Stimulated activated CD8-positive, alpha-beta memory T cell treated with anti-CD3 and anti-CD28 coated beads, Interleukin-4, amount 100 ng/mL, for 4 hours (primary cell): Measurements from ENCODE around the gene PHRF1.
A peak's percentile ranks its signal among the peaks of the same experiment; 100 is the strongest.

Source experiments
- DNase-seq, 2 donors: peaks; one replicate each; pipeline ENCODE4 v3.0.0-alpha.2; 2020; ENCODE audit warnings: low read depth in 2 of 2, low spot score in 1 of 2

PHRF1 gene, protein sequence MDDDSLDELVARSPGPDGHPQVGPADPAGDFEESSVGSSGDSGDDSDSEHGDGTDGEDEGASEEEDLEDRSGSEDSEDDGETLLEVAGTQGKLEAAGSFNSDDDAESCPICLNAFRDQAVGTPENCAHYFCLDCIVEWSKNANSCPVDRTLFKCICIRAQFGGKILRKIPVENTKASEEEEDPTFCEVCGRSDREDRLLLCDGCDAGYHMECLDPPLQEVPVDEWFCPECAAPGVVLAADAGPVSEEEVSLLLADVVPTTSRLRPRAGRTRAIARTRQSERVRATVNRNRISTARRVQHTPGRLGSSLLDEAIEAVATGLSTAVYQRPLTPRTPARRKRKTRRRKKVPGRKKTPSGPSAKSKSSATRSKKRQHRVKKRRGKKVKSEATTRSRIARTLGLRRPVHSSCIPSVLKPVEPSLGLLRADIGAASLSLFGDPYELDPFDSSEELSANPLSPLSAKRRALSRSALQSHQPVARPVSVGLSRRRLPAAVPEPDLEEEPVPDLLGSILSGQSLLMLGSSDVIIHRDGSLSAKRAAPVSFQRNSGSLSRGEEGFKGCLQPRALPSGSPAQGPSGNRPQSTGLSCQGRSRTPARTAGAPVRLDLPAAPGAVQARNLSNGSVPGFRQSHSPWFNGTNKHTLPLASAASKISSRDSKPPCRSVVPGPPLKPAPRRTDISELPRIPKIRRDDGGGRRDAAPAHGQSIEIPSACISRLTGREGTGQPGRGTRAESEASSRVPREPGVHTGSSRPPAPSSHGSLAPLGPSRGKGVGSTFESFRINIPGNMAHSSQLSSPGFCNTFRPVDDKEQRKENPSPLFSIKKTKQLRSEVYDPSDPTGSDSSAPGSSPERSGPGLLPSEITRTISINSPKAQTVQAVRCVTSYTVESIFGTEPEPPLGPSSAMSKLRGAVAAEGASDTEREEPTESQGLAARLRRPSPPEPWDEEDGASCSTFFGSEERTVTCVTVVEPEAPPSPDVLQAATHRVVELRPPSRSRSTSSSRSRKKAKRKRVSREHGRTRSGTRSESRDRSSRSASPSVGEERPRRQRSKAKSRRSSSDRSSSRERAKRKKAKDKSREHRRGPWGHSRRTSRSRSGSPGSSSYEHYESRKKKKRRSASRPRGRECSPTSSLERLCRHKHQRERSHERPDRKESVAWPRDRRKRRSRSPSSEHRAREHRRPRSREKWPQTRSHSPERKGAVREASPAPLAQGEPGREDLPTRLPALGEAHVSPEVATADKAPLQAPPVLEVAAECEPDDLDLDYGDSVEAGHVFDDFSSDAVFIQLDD (N-terminal part only)

DNA sequence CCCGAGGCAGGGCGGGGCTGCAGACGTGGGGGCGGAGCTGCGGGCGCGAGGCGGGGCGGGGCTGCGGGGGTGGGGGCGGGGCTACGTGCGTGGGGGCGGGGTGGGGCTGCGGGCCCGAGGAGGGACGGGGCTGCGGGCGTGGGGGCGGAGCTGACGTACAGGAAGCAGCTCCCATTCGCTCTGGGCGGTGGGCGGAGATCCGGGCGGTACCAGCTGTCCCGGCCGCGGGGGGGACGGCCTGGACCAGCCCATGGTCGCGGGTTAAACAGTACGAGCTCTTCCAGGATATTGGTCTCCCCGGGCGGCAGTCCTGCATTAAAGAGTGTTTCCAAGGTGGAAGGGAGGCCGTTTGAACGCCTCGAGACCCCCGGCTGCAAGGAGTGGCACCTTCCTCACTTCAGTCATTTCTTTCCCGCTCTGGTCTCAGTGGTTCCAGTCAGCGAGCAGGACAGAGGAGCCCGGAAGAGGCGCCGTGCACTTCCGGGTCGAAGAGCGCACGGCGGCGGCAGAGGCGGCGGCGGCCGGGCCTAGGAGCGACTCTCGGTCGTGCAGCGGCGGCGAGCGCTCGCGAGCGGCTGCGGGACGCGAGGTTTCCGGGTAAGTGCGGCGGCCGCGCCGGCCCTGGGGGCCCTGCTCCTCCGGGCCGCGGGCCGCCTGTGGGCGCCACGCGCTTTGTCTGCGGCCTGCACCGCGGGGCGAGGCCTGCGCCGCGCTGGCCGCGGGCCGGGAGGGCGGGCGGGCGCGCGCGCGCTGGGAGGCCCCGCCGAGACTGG is at the start of gene PHRF1:
TSS of gene PHRF1 (plus strand) at position 475 of the 773 bp plus-strand sequence. CDS start 5,043 bp downstream, outside the sequence.
- peak; percentile 91 to 96 for DNase-seq

GRCh38 chr11:528166-528814 is 48.0 kb upstream of the PHRF1 start:
- no peak for DNase-seq

DNA sequence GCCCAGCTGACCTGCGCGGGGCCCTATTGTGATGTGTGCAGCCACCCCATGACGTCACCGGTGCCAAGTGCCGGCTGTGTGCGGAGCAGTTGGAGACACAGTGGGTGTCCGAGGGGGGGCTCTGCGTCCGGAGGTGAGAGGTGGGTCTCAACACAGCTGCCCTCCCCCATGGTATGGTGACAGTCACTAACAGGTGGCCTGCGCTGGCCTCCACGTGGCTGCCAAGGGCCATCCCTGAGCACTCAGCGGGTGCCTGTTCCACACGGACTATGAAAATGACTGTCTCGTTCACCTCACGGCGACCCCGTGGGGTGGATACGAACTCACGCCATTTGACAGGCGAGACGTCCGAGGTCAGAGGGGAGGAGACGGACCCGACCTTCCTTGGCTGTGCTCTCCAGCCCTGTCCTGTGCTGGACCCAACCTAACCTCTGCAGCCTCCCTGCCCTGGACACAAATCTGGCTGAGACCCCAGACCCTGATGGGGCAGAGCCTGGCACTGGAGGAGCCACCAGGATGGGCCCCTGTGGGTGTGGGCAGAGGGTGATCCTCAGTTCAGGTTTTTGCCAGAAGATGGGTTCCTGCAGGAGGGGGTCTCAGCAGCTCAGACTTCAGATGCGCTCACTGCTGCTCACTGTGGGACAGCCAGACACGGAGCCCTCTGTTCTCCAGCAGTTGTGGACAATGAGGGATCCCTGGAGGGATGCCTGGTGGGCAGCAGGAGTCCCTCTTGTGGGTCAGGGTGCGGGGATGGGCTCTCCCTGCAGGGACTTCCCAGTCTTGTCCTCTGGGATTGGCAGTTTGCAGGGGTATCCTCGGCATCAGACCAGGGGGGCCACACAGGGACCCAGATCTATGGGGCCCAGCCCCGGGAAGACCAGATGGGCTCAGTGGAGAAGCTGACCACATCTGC is 47.2 kb upstream of the PHRF1 start:
- no peak for DNase-seq

GRCh38 chr11:529728-530411 is 46.4 kb upstream of the PHRF1 start:
- DNase-seq: no peak

GRCh38 chr11:530960-531831 is 45.1 kb upstream of the PHRF1 start:
- DNase-seq: no peak

GRCh38 chr11:531919-532526 is 44.2 kb upstream of the PHRF1 start:
- DNase-seq: no peak

GRCh38 chr11:532527-532985 is 43.7 kb upstream of the PHRF1 start:
- no peak for DNase-seq

DNA sequence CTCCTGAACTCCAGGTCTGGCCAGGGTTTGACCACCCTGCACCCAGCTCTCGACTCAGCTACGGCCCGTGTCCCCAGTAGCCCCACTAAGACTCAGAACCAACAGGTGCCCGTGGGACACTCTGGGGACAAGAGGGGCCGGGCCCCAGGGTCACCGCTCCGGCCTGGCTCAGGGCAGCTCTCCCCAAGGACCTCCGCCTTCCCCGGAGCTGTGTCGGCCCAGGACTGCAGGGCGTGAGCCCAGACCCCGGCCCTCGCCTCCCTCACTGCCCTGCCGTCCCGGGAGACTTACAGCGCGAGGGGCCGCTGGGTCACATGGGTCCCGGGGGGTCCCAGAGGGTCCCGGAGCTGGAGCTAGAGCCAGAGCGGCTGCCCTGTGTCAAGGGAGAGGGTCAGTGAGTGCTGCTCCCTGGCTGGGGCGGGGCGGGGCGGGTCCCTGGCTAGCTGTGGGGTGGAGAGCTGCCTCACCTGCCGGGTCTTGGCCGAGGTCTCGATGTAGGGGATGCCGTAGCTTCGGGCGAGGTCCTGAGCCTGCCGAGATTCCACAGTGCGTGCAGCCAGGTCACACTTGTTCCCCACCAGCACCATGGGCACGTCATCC is 43.2 kb upstream of the PHRF1 start:
- DNase-seq: no peak

GRCh38 chr11:533586-534395 is 42.5 kb upstream of the PHRF1 start:
- DNase-seq: no peak

- DNase-seq: no peak
Observed at GRCh38 chr11:534396-535209, 41.7 kb upstream of the PHRF1 start.

- no peak for DNase-seq
Observed at GRCh38 chr11:535210-535518, 41.1 kb upstream of the PHRF1 start.

DNA sequence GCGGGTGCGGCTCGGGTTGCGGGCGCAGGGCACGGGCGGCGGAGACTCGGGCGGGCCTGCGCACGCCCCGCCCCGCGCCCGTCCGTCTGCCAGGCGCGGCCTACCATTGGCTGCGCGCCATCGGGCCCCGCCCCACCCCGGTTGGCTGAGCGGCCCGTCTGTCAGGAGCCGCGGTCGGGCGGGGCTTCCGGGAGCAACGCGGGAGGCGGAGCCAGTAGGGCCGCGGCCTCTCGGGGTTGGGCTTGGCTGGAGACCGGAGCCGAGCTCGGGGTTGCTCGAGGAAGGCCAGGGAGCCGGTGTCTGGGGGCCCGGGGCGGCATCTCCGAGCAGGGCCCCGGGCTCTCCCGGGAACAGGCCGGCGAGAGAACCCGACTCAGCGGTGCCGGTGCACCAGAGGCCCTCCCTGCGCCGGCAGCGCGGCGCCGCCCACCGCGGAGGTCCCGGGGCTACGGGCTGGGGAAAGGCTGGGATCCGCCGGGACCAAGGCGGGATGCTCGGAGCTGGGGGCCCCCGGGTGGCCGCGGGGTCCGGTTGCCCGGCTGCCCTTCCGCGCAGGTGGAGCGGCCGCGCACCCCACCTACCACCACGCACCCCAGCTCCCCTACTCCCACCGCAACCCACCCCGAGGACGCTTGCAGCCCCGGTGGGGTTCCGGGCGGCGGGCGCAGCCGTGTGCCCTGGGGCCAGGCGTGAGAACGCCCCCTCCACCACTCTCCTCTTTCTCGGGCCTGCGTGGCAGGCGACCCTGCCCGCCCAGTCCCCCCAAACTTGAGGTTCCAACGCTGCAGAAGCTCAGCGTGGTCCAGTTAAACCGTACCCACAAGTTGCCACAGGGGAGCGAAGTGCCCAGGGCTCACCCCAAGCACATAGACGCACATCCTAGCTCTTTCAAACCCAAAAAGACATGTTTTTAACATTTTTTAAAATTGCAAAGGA is 40.5 kb upstream of the PHRF1 start, which contains the start of gene HRAS:
TSS of gene HRAS (minus strand) at position 58 of the 936 bp plus-strand sequence.
- peak; percentile 83 to 89 for DNase-seq

DNA sequence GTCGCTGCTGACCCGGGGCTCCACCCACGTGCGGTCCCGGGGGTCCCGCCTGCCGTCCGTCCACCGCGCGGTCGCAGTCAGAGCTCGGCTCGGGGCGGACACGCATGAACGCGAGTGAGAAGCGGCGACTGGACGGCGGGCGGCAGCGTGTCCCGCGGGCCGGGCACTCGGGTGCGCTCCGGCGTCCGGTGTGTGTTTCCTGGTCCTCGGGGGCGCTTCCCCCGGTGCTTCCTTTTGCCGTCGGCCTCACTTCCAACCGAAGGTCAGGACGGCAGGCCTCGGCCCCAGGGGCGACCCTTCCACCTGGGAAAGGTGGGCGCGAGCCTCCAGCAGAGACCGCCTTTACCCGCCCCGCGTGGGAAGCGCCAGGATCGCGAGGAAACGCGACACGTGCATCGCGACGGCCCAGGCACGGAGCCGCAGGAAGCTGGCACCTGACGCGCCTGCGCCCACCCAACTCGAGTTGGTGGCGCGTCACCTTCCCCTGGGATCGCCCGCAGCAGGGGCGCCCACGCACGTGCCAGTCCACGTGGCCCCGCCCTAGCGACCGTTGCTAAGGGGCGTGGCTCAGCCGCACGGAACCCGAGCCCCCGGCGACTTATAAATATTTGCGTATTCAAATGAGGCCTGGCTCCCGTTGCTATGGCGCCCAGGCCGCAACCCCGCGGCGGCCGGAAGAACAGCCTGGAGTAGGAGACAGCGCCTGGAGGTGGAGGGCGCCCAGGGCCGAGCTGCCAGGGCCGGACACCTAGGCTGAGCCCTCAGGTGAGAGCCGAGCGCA is 39.2 kb upstream of the PHRF1 start, which contains the start of gene LRRC56:
TSS of gene LRRC56 (plus strand) at position 687 of the 781 bp plus-strand sequence. CDS start 3,158 bp downstream, outside the sequence.
- peak; percentile 86 to 88 for DNase-seq
